HEK293 (cell line): ENCODE results near the gene OBSL1.

ENCODE experiments used
- CTCF ChIA-PET: fragments of 350-600 bp; formaldehyde crosslinking; extraction: SDS; loops from one replicate; lab custom pipeline; 2021; ENCODE audit warnings: antibody characterized with exemption; lab: Yijun Ruan, JAX
- POLR2A ChIA-PET: fragments of 300-600 bp; formaldehyde crosslinking; extraction: SDS; loops from one replicate; lab custom pipeline; 2020; ENCODE audit warnings: antibody characterized with exemption, inconsistent platforms; lab: Yijun Ruan, JAX
- H3K27ac ChIP-seq: fragments of 200-500 bp; sonication (Bioruptor generic); 2 replicates; pipeline ENCODE4 v1.5.1; 2014; ENCODE audit warnings: low read depth, low read length, control low read depth, inconsistent platforms; ENCODE audit errors: extremely low read depth
- H3K36me3 ChIP-seq, 2 experiments: fragments of 200-500 bp in 1 of 2; sonication (Bioruptor generic) in 1 of 2; 1 replicate in 1 of 2; 2 replicates in 1 of 2; pipeline ENCODE4 v1.5.1; 2014 to 2017; ENCODE audit warnings: inconsistent platforms in 2 of 2, low read length in 2 of 2; ENCODE audit not compliant: control insufficient read depth in 2 of 2, insufficient read depth in 1 of 2
- H3K4me1 ChIP-seq: fragments of 200-500 bp; sonication (Bioruptor generic); 2 replicates; pipeline ENCODE4 v1.5.1; 2014; ENCODE audit warnings: mild to moderate bottlenecking, low read length, inconsistent platforms; ENCODE audit not compliant: control insufficient read depth, insufficient read depth
- H3K4me3 ChIP-seq: 2 replicates; pipeline ENCODE4 v1.5.1; 2011; ENCODE audit warnings: low read depth, mild to moderate bottlenecking, control low read depth, low read length, moderate library complexity
- H3K9me3 ChIP-seq: fragments of 200-500 bp; sonication (Bioruptor generic); 2 replicates; pipeline ENCODE4 v1.5.1; 2014; ENCODE audit warnings: low read depth, low read length, inconsistent platforms; ENCODE audit not compliant: control insufficient read depth, insufficient read depth
- BCL11A ChIP-seq: fragments of 450-650 bp; formaldehyde crosslinking; IDR thresholded peaks from 2 replicates; pipeline ENCODE4 v1.5.1; 2016; ENCODE audit warnings: low read depth, missing biosample characterization, missing genetic modification characterization
- IKZF3 ChIP-seq: fragments of 450-650 bp; IDR thresholded peaks from 2 replicates; pipeline ENCODE4 v1.5.0; 2018; ENCODE audit warnings: missing biosample characterization, mild to moderate bottlenecking, missing genetic modification characterization, moderate library complexity
- INSM2 ChIP-seq: fragments of 450-650 bp; formaldehyde crosslinking; IDR thresholded peaks from 2 replicates; pipeline ENCODE4 v1.5.1; 2016; ENCODE audit warnings: missing biosample characterization, missing genetic modification characterization
- PATZ1 ChIP-seq: fragments of 450-650 bp; formaldehyde crosslinking; IDR thresholded peaks from 2 replicates; pipeline ENCODE4 v1.5.1; 2016; ENCODE audit warnings: missing biosample characterization, missing genetic modification characterization
- ZBTB10 ChIP-seq: fragments of 450-650 bp; formaldehyde crosslinking; IDR thresholded peaks from 2 replicates; pipeline ENCODE4 v1.5.1; 2016; ENCODE audit warnings: missing biosample characterization, missing genetic modification characterization
- ZNF132 ChIP-seq: fragments of 450-650 bp; formaldehyde crosslinking; IDR thresholded peaks from 2 replicates; pipeline ENCODE4 v1.5.1; 2017; ENCODE audit warnings: missing biosample characterization, missing genetic modification characterization, borderline replicate concordance
- ZNF138 ChIP-seq: fragments of 450-650 bp; formaldehyde crosslinking; IDR thresholded peaks from 2 replicates; pipeline ENCODE4 v1.5.1; 2016; ENCODE audit warnings: missing biosample characterization, missing genetic modification characterization, borderline replicate concordance
- ZNF2 ChIP-seq: fragments of 450-650 bp; formaldehyde crosslinking; IDR thresholded peaks from 2 replicates; pipeline ENCODE4 v1.5.1; 2016; ENCODE audit warnings: missing biosample characterization, missing genetic modification characterization
- ZNF221 ChIP-seq: fragments of 450-650 bp; formaldehyde crosslinking; IDR thresholded peaks from 2 replicates; pipeline ENCODE4 v1.5.1; 2017; ENCODE audit warnings: missing biosample characterization, missing genetic modification characterization, borderline replicate concordance
- ZNF423 ChIP-seq: fragments of 450-650 bp; formaldehyde crosslinking; IDR thresholded peaks from 2 replicates; pipeline ENCODE4 v1.5.1; 2016; ENCODE audit warnings: missing biosample characterization, missing genetic modification characterization
- ZNF621 ChIP-seq: fragments of 450-650 bp; formaldehyde crosslinking; IDR thresholded peaks from 2 replicates; pipeline ENCODE4 v1.5.1; 2017; ENCODE audit warnings: missing biosample characterization, missing genetic modification characterization
- ZNF670 ChIP-seq: fragments of 450-650 bp; formaldehyde crosslinking; IDR thresholded peaks from 2 replicates; pipeline ENCODE4 v1.5.1; 2016; ENCODE audit warnings: missing biosample characterization, missing genetic modification characterization, low read depth
- ZNF747 ChIP-seq: fragments of 450-650 bp; formaldehyde crosslinking; IDR thresholded peaks from 2 replicates; pipeline ENCODE4 v1.5.1; 2016; ENCODE audit warnings: missing biosample characterization, missing genetic modification characterization
- ZSCAN18 ChIP-seq: fragments of 450-650 bp; formaldehyde crosslinking; IDR thresholded peaks from 2 replicates; pipeline ENCODE4 v1.5.1; 2016; ENCODE audit warnings: missing biosample characterization, missing genetic modification characterization
- TF ChIP-seq, protein P1 (sequence below): fragments of 450-650 bp; formaldehyde crosslinking; IDR thresholded peaks from 2 replicates; pipeline ENCODE4 v1.5.1; 2016; ENCODE audit warnings: missing biosample characterization, missing genetic modification characterization
- TF ChIP-seq, protein P2 (sequence below): fragments of 450-650 bp; IDR thresholded peaks from 2 replicates; pipeline ENCODE4 v1.5.1; 2018; ENCODE audit warnings: missing biosample characterization, mild to moderate bottlenecking, missing genetic modification characterization
- TF ChIP-seq, protein P3 (sequence below): fragments of 450-650 bp; formaldehyde crosslinking; IDR thresholded peaks from 2 replicates; pipeline ENCODE4 v1.5.1; 2016; ENCODE audit warnings: missing biosample characterization, missing genetic modification characterization
- TF ChIP-seq, protein P4 (sequence below): fragments of 450-650 bp; formaldehyde crosslinking; IDR thresholded peaks from 2 replicates; pipeline ENCODE4 v1.5.1; 2016; ENCODE audit warnings: missing biosample characterization, missing genetic modification characterization, low read depth
- TF ChIP-seq, protein P5 (sequence below): fragments of 450-650 bp; formaldehyde crosslinking; IDR thresholded peaks from 2 replicates; pipeline ENCODE4 v1.5.1; 2016; ENCODE audit warnings: missing biosample characterization, missing genetic modification characterization

OBSL1 gene

DNA sequence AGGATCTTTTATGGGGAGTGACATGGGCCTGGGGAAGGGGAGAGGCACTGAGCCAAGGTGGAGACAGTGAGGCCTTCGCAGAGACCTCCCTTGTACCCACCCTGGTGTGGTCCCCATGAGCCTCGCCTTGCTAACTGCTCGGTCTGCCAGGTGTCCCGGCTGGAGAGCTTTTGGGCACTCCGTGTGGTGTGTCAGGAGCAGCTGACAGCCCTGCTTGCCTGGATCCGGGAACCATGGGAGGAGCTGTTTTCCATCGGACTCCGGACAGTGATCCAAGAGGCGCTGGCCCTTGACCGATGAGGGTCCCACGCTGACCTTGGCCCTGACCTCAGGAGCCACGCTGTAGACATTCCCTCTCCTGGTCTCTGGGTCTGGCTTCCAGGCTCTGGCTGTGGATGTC, 44.6 kb upstream of the OBSL1 start (continued):
- TF ChIP-seq ZBTB10 (tag by site-specific recombination) (no peak), IKZF3 (tag by site-specific recombination) (no peak), ZNF132 (tag by site-specific recombination) (no peak), PATZ1 (tag by site-specific recombination) (no peak), INSM2 (tag by site-specific recombination) (no peak), BCL11A (tag by site-specific recombination) (no peak), ZNF747 (tag by site-specific recombination) (no peak), ZNF621 (no peak), ZNF221 (tag by site-specific recombination) (no peak)
- TF ChIP-seq, protein P1, sequence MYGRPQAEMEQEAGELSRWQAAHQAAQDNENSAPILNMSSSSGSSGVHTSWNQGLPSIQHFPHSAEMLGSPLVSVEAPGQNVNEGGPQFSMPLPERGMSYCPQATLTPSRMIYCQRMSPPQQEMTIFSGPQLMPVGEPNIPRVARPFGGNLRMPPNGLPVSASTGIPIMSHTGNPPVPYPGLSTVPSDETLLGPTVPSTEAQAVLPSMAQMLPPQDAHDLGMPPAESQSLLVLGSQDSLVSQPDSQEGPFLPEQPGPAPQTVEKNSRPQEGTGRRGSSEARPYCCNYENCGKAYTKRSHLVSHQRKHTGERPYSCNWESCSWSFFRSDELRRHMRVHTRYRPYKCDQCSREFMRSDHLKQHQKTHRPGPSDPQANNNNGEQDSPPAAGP: no peak
- TF ChIP-seq, protein P2, sequence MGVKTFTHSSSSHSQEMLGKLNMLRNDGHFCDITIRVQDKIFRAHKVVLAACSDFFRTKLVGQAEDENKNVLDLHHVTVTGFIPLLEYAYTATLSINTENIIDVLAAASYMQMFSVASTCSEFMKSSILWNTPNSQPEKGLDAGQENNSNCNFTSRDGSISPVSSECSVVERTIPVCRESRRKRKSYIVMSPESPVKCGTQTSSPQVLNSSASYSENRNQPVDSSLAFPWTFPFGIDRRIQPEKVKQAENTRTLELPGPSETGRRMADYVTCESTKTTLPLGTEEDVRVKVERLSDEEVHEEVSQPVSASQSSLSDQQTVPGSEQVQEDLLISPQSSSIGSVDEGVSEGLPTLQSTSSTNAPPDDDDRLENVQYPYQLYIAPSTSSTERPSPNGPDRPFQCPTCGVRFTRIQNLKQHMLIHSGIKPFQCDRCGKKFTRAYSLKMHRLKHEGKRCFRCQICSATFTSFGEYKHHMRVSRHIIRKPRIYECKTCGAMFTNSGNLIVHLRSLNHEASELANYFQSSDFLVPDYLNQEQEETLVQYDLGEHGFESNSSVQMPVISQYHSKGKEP (tag by site-specific recombination): no peak
- TF ChIP-seq, all 188 proteins: peak for 0

DNA sequence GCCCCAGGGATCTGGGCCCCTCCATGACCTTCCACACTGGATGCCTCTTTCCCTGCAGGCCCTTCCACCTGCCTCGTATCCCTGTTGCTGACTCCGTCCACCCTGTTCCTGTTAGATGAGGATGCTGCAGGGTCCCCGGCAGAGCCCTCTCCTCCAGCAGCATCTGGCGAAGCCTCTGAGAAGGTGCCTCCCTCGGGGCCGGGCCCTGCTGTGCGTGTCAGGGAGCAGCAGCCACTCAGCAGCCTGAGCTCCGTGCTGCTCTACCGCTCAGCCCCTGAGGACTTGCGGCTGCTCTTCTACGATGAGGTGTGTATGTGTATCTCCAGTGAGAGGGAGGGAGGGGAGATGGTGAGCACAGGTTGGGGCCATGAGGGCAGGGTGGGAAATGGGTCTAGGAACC, 43.7 kb upstream of the OBSL1 start:
- H3K9me3 ChIP-seq: no peaks in the 10 kb centered on the region
- peaks cover 0 to 51% of the 10 kb centered on the region in 2 experiments; a peak in 1 of 3 replicates for H3K36me3 ChIP-seq
- ChIA-PET CTCF (interaction anchor here (1.2 to 1.3 kb wide), 2 partner anchors 28 to 74 kb away, joined by 3 to 6 read pairs; no protein-coding TSS in a partner anchor), POLR2A (no interaction called here)
- H3K4me3 ChIP-seq: no peak overlapping the region
- H3K27ac ChIP-seq: no peak overlapping the region
- H3K4me1 ChIP-seq: no peaks in the 10 kb centered on the region
- TF ChIP-seq ZSCAN18 (tag by site-specific recombination) (no peak), ZNF670 (no peak), ZNF2 (no peak), ZNF423 (tag by site-specific recombination) (no peak), ZNF138 (tag by site-specific recombination) (no peak)
- TF ChIP-seq, protein P3, sequence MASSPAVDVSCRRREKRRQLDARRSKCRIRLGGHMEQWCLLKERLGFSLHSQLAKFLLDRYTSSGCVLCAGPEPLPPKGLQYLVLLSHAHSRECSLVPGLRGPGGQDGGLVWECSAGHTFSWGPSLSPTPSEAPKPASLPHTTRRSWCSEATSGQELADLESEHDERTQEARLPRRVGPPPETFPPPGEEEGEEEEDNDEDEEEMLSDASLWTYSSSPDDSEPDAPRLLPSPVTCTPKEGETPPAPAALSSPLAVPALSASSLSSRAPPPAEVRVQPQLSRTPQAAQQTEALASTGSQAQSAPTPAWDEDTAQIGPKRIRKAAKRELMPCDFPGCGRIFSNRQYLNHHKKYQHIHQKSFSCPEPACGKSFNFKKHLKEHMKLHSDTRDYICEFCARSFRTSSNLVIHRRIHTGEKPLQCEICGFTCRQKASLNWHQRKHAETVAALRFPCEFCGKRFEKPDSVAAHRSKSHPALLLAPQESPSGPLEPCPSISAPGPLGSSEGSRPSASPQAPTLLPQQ: no peak
- TF ChIP-seq, protein P4, sequence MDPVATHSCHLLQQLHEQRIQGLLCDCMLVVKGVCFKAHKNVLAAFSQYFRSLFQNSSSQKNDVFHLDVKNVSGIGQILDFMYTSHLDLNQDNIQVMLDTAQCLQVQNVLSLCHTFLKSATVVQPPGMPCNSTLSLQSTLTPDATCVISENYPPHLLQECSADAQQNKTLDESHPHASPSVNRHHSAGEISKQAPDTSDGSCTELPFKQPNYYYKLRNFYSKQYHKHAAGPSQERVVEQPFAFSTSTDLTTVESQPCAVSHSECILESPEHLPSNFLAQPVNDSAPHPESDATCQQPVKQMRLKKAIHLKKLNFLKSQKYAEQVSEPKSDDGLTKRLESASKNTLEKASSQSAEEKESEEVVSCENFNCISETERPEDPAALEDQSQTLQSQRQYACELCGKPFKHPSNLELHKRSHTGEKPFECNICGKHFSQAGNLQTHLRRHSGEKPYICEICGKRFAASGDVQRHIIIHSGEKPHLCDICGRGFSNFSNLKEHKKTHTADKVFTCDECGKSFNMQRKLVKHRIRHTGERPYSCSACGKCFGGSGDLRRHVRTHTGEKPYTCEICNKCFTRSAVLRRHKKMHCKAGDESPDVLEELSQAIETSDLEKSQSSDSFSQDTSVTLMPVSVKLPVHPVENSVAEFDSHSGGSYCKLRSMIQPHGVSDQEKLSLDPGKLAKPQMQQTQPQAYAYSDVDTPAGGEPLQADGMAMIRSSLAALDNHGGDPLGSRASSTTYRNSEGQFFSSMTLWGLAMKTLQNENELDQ: no peak
- TF ChIP-seq, protein P5, sequence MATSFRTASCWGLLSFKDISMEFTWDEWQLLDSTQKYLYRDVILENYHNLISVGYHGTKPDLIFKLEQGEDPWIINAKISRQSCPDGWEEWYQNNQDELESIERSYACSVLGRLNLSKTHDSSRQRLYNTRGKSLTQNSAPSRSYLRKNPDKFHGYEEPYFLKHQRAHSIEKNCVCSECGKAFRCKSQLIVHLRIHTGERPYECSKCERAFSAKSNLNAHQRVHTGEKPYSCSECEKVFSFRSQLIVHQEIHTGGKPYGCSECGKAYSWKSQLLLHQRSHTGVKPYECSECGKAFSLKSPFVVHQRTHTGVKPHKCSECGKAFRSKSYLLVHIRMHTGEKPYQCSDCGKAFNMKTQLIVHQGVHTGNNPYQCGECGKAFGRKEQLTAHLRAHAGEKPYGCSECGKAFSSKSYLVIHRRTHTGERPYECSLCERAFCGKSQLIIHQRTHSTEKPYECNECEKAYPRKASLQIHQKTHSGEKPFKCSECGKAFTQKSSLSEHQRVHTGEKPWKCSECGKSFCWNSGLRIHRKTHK (tag by site-specific recombination): no peak
